ENCODE measurements around the gene SAA2.

The SAA2 gene

GRCh38 chr11:18229501-18229900 is 19.0 kb downstream of the SAA2 start:
- no peak overlapping the region for H3K27ac ChIP-seq
- no peak for TF ChIP-seq CTCF (conservative IDR thresholded peaks at IDR 0.05)
- no peak for TF ChIP-seq ZFX (IDR thresholded peaks at IDR 0.05)

- no peak overlapping the region for H3K27ac ChIP-seq
- TF ChIP-seq CTCF (conservative IDR thresholded peaks at IDR 0.05) = no peak
- TF ChIP-seq ZFX (IDR thresholded peaks at IDR 0.05) = no peak
Observed at GRCh38 chr11:18225913-18226312, 22.6 kb downstream of the SAA2 start.

- peak overlapping the region; percentile 15; the same call in 1 of the 2 replicates for H3K27ac ChIP-seq
Observed at GRCh38 chr11:18223591-18224387, 24.7 kb downstream of the SAA2 start.

GRCh38 chr11:18222814-18223421 is 25.6 kb downstream of the SAA2 start:
- TF ChIP-seq ZFX (IDR thresholded peaks at IDR 0.05) = no peak
- TF ChIP-seq CTCF (conservative IDR thresholded peaks at IDR 0.05) = no peak
- H3K27ac ChIP-seq = no peak overlapping the region

More at GRCh38 chr11:18223591-18224387, 24.7 kb downstream of the SAA2 start:
- no peak for TF ChIP-seq ZFX (IDR thresholded peaks at IDR 0.05)
- TF ChIP-seq CTCF (conservative IDR thresholded peaks at IDR 0.05) = no peak

GRCh38 chr11:18221274-18221876 is 27.1 kb downstream of the SAA2 start:
- H3K27ac ChIP-seq = no peak overlapping the region
- TF ChIP-seq ZFX (IDR thresholded peaks at IDR 0.05) (no peak), CTCF (conservative IDR thresholded peaks at IDR 0.05) (no peak)

GRCh38 chr11:18209058-18209457 is 39.4 kb downstream of the SAA2 start:
- no peak overlapping the region for H3K27ac ChIP-seq
- TF ChIP-seq CTCF (conservative IDR thresholded peaks at IDR 0.05) (no peak), ZFX (IDR thresholded peaks at IDR 0.05) (no peak)

GRCh38 chr11:18204771-18205170 is 43.7 kb downstream of the SAA2 start:
- TF ChIP-seq CTCF (conservative IDR thresholded peaks at IDR 0.05) (no peak), ZFX (IDR thresholded peaks at IDR 0.05) (no peak)
- H3K27ac ChIP-seq = no peak overlapping the region
